Stimulated activated CD8-positive, alpha-beta memory T cell treated with anti-CD3 and anti-CD28 coated beads, Interleukin-12 subunit alpha, Interleukin-12 subunit beta, amount 100 ng/mL, for 24 hours (primary cell): ENCODE results near the gene LYRM4.

Experiments used
- DNase-seq: peaks from one replicate; pipeline ENCODE4 v3.0.0-alpha.2; 2020; ENCODE audit errors: extremely low read depth

The LYRM4 gene

DNA sequence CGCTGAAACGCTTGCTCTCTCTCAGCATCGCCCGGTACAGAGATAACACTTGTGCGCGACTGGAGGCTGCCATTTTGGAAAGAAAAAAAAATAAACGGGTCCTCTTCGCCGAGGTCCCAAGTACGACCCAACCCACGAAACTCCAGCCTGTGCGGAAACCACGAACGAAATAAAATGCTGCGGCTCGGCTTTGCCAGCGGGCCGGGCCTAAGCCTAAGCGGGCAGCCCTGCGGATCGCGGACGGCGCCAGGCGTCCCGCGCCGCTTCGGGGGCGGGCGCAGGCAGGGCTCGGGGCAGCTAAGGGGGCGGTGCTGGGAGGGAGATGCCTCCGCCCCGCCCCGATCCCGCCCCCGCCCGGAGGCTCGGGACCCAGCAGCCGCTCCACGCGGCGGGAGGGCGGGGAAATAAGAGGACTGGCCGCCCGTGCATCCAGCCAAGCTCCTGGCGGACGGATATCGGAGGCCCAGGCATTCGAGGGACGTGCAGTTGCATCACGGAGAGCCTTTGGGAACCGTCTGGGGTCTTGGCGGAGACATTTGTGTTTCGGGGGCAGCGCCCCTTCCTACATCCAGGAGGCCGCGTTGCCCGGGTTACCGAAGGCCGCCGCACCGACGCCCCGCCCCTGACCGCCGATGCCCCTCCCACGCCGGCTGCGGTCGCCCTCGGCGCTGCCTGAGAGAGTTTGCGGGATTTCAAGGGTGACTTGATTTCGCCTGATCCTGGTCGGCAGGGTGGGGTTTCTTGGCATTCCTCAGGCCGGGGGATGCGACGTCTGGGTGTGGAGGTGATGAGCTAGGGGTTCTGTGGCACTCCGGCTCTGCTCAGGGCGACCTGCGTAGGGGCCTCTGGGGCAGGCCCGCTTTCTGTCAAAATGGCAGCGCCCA is at the start of gene LYRM4, which contains the start of gene FARS2:
TSS of gene LYRM4 (minus strand) at position 290 of the 884 bp plus-strand sequence. CDS start at position 73, 217 bp downstream.
TSS of gene FARS2 (plus strand) at position 853 of the 884 bp plus-strand sequence.
- DNase-seq: peak; percentile 87

DNA sequence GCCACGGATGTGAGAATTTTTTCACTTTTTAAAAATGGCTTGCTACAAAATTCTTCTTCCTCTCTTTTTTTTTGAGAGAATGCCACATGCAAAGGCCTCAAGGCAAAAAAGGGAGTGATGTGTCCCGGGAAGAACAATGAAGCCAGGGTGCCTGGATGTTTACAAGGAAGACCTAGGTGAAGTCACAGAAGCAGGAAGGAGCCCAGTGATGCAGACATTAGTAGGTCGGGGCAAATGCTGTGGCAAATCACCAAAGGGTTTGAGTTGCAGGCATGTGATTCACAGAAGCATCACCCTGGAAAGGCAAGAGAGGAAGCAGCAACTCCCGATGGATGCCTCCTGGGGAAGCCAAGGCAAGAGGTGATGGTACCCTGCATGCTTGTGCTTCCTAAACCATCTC is 47.3 kb upstream of the LYRM4 start:
- DNase-seq: no peak

DNA sequence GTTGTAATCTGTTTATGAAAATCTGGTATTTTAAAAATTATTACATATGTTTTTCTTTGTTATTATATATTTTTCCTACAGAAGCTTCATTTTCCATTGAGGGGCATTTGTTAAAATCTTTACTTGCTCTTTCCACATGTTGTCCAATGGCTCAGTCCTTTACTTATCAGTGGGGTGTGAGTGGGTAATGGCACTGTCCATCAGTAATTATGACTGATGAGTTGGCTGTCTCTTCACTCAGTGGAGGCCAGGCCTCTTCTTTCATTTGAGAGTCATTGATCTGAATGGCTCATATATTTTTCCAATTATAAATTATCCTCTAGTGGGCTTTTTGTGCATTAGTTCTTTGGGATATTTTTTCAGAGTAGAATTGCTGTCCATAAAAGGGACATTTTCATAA is 46.3 kb upstream of the LYRM4 start:
- no peak for DNase-seq

DNA sequence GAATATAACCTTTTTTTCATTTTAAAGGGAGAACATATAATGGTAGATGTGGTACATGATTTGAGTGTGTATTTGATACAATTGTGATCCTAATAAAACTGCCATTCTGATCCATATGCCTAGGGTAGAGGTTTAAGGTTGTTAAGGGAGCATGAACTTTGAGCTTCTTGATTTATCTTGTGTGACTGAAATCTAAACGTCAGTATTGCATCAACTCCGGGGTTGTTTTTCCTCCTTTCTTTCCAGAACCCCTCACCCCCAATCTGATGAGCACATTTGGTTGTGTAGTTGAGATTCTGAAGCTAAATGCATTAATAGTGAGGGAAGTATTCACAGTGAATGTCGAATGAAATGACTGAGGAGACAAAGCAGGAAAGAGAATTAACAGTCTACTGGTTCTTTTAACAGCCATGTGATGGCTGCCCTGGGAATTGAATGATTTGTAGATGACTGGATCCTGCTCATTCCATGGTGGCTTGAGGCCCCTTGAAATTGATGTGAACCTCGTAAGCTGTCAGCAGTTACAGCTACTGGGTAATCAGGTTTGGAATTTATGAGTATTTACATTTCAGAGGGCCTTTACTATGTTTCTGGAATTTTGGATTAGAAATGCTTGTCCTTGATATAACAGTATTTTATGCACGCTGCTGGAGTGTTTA is 45.3 kb upstream of the LYRM4 start:
- DNase-seq: no peak

- DNase-seq: no peak
Measured at GRCh38 chr6:5303682-5304081, 42.9 kb upstream of the LYRM4 start.

- no peak for DNase-seq
Measured at GRCh38 chr6:5302995-5303622, 42.4 kb upstream of the LYRM4 start.

DNA sequence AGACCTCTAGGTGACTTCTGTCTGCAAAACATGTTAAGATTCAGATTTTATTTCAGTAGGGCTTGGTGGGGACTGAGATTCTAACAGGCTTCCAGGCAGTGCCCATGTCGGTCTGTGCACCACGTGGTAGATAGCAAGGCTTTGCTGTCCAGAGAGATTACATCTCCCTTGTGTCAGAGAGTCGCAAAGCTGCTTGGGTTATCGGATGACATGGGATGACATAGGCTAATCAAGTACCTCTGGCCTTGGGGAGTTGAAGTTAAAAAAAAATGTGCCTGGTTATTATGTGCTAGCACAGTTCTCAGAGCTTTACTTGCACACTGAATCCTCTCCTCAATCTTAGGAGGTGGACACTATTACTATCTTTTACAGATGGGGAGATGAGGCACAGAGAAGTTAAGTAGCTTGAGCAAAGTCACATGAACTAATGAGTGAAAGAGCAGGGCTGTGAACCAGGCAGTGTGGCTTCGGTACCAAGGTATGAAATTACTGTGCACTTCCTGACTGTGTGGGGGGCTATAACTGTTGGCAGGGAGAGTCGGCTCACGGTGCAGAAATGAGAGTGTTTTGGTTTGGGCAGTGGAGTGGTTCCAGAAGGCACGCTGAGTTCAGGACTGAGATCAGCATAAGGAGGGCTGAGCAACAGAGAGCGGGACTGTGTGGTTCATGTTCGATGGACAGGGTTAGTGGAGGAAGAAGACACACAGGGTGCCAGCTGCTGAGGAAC is 41.6 kb upstream of the LYRM4 start:
- peak; percentile 14 for DNase-seq

DNA sequence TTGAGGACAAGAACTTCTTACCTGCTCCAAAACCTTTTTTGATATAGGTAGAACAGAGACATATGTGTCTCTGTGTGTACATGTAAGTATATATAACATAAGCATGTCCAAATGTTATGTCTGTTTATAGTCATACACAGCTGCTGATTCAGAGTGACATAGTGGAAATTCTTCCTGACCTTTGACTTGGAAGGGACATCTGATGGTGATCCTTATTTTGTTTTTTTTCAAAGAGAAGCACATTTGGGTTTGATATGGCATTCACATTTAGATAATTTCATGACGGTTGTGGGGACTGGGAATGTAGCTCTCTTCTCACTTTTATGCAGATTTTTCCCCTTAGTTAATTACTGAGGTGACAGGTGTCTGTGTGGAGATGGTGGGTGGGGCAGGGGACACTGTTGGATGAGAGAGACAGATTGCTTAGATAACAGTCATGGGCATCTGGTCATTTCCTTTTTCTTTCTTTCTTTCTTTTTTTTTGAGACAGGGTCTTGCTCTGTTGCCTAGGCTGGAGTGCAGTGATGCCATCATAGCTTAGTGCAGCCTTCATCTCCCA is 39.5 kb upstream of the LYRM4 start:
- no peak for DNase-seq

DNA sequence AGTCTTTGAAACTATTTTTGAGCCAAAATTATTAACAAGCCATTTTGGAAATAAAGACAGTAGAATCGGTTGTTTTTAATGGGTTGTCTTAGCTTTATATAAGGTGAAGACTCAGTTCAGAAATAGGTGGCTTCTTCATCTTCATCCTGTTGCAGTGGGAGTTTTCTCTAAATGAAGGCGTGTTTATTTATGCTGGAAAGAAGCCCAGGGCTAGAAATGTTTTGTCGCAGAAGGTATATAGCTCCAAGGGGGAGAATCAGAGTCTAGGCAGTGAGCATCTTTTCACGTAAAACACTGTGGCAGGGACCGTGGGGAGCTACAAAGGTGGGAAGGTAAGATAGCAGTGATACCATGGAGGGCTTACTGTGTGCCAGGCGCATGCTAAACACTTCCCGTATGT is 34.9 kb upstream of the LYRM4 start:
- DNase-seq: no peak

DNA sequence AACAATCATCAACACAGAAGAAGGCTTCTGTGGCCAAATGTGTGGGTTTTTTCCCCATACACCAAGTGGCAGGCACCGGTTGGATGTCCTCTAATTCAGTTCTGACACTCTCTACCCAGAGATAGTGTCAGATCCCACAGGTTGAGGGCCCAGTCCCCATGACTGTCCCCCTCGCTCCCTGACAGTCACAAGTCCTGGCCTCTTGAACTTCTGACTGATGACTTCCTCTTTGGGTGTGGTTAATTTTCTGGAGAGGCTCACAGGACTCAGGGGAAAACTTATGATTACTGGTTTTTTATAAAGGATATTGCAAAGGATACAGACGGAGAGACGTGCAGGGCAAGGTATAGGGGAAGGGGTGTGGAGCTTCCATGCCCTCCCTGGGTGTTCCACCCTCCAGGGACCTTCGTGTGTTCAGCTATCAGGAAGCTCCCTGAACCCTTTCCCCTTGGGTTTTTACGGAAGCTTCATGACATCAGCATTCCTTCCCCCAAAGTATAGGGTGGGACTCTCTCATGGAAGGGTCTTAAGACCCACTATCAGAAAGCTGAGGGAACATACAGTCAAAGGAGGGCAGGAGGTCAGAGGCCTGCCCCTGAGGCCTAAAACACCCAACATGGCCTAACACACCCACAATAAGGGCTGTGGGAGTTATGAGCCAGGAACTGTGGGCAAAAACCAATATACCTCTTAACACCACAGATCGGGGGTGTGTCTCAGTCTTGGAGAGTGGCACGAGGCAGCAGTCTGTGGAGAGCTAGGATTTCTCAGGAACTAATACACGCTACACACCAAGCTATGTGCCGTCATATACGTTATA is 33.9 kb upstream of the LYRM4 start:
- DNase-seq: no peak

DNA sequence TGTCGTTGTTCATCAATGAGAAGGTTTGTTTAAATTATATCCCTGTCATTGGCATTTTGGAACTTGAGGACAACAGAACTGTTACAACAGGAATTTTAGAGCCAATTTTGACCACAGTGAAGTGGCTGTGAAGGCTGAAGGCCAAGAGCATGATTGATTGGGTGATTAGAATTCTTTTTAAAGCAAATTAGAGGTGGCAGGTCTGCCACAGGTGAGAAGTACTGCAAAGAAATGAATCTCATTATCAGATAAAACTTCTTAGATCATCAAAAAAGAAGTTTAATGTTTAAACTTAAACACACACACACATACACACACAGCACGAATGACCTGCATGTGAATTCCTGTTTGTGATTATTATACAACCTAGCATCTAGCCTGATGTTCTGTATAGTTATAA is 32.9 kb upstream of the LYRM4 start:
- no peak for DNase-seq

- no peak for DNase-seq
Measured at GRCh38 chr6:5292154-5292553, 31.4 kb upstream of the LYRM4 start.

DNA sequence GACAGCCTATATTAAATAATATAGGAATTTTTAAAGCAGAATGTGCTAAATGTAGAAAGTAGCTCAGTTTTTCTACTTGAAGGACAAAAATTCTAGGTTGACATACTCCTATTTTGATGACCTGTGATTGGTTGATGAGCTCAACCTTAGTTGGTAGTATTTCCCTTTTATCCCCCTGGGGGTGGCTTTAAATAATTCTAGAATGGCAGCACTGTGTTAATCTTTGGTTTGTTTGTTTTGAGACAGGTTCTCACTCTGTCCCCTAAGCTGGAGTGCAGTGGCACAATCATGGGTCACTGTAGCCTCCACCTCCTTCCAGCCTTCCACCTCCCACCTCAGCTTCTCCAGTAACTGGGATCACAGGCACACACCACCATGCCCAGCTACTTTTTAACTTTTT is 29.8 kb upstream of the LYRM4 start:
- no peak for DNase-seq

DNA sequence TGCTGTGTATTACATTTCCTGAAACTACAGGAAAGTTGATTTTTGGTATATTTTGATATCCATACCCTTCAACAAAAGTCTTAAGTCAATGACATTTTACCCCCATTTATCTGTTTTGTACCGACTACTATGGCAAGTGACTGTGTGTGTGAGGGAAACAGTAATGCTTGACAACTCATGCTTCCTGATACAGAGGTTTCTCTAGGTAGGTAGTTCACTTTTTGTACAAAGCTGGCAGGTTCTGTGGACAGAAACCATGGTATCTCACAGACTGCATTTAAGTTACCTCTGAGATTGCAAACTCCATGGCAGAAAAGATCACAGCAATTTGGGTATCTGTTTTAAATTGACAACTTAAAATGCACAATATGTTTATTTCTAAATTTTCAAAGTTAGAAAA is 29.3 kb upstream of the LYRM4 start:
- no peak for DNase-seq

DNA sequence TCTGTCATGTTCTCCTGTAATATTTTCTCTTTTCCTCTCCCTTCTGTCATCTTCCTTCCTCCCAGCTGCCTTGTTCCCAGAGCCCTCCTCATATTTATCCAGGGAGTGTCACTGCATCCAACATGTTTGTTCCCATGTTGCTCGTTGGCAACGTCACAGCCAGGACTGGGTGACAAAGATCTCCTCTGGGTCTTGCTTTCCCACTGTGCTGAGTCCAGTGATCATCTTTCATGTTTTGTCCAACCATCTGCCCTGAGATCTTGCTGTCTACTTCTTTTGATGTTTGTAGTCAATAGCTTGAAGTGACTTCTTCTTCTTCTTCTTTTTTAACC is 27.2 kb upstream of the LYRM4 start:
- no peak for DNase-seq

DNA sequence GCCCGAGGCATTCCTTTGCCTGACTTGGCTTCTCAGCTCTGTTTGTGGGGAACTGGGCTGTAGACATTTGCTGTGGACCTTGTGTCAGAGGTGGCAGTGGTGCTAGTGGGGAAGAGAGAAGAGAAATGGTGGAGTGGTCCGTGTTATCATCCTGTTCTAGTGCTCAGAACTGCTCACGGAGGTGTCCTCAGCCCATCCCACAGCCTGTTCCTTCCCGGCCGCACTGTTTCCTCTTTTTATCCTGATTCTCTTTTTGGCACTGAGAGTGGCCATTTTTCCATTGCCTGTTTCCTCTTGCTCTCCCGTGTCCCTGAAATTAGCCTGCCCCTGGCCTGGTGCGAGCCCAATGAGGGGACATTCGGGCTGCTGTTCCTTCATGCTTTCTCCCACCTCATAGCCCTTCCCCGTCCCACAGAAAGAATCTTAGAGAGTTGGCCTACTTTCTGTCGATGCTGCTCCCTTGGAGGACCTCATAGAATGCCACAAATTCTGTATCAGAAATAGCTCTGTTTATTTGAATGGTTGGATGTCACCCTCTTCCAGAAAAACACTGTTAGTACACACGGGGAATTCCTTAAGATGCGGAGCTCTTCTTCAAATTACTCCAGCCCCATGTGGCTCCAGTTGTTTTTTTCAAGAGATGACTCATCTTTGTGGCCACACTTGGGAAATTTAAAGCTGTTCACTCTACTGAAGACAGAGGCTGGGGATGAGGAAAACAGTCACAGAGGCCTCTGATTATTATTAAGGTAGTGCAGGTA is 26.6 kb upstream of the LYRM4 start:
- DNase-seq: no peak

- DNase-seq: no peak
Measured at GRCh38 chr6:5286780-5287179, 26.0 kb upstream of the LYRM4 start.

DNA sequence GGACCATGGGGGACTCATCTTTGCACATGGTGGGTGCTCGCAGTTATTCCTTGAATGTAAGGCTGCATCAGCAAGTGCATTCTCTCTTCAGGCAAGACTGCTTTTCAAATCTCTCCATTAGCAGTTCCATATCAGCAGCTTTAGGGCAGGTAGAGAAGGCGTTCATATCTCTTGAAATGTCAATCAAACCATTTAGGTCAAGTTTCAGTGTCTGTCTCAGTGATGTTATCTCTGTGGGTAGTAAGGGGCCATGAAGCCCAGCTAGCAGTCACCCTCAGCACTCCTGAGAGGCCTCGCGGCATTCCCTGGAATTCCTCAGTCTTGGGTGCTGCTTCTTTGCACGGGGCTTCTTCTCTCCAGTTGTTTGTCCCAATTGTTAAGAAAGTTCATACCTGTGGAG is 24.8 kb upstream of the LYRM4 start:
- no peak for DNase-seq

- no peak for DNase-seq
Measured at GRCh38 chr6:5285081-5285480, 24.3 kb upstream of the LYRM4 start.

- DNase-seq: no peak
Measured at GRCh38 chr6:5282191-5282623, 21.5 kb upstream of the LYRM4 start.
